IMR-90 (cell line): Measurements from ENCODE around the gene FBXO41. TPM values are rescaled to one million over a fixed set of nuclear protein-coding genes. Genes with fewer than 3 reads are reported as not detected.

Experiments used
- ATAC-seq: fragments of 200-7000 bp; cut with Tn5 transposase; 2 replicates; pipeline ENCODE4 v1.9.1; 2020; ENCODE audit warnings: low read depth, mild to moderate bottlenecking, moderate library complexity
- BruUV-seq: library from RNA; stranded (reverse); fragments of 400-500 nt; replicated peaks from 2 replicates; lab custom pipeline; 2021; lab: Mats Ljungman, UMichigan
- CTCF ChIA-PET: fragments of 300-600 bp; formaldehyde crosslinking; extraction: SDS; loops from one replicate; lab custom pipeline; 2021; ENCODE audit warnings: antibody characterized with exemption; lab: Yijun Ruan, JAX
- POLR2A ChIA-PET: fragments of 300-600 bp; sonication (Branson Sonifier 250); formaldehyde crosslinking; loops from one replicate; lab custom pipeline; 2022; ENCODE audit warnings: antibody characterized with exemption; ENCODE audit not compliant: unreplicated experiment; lab: Charles Lee
- DNase-seq: peaks from one replicate; pipeline ENCODE4 v3.0.0; 2013
- H2AFZ ChIP-seq: replicated peaks from 2 replicates; pipeline ENCODE3; 2013; ENCODE audit warnings: low read length, mild to moderate bottlenecking; ENCODE audit not compliant: poor library complexity
- H2AK5ac ChIP-seq: 2 replicates; pipeline ENCODE4 v1.6.1; 2013; ENCODE audit warnings: low read depth, low read length, inconsistent platforms
- H2AK9ac ChIP-seq: replicated peaks from 2 replicates; pipeline ENCODE3; 2013; ENCODE audit warnings: mild to moderate bottlenecking, low read depth, low read length, moderate library complexity; ENCODE audit not compliant: poor library complexity
- H2BK120ac ChIP-seq: 2 replicates; pipeline ENCODE4 v1.6.1; 2013; ENCODE audit warnings: low read depth, low read length, inconsistent platforms
- H2BK15ac ChIP-seq: 3 replicates; pipeline ENCODE4 v1.6.1; 2013; ENCODE audit warnings: low read depth, low read length, inconsistent platforms
- H2BK20ac ChIP-seq: 2 replicates; pipeline ENCODE4 v1.6.1; 2013; ENCODE audit warnings: low read depth, mild to moderate bottlenecking, inconsistent platforms, low read length, moderate library complexity
- H2BK5ac ChIP-seq: 2 replicates; pipeline ENCODE4 v1.6.1; 2013; ENCODE audit warnings: mild to moderate bottlenecking, low read depth, low read length, inconsistent platforms; ENCODE audit not compliant: poor library complexity, severe bottlenecking
- H3K14ac ChIP-seq: replicated peaks from 2 replicates; pipeline ENCODE4 v1.6.1; 2013; ENCODE audit warnings: low read depth, low read length, inconsistent platforms
- H3K18ac ChIP-seq: 2 replicates; pipeline ENCODE4 v1.6.1; 2013; ENCODE audit warnings: low read depth, low read length, control low read depth
- H3K23ac ChIP-seq: 2 replicates; pipeline ENCODE4 v1.6.1; 2013; ENCODE audit warnings: low read depth, low read length, inconsistent platforms
- H3K27ac ChIP-seq: 2 replicates; pipeline ENCODE4 v1.5.1; 2013; ENCODE audit warnings: mild to moderate bottlenecking, control low read depth, low read length; ENCODE audit not compliant: insufficient read depth
- H3K27me3 ChIP-seq: 2 replicates; pipeline ENCODE4 v1.6.1; 2013; ENCODE audit warnings: low read length; ENCODE audit not compliant: control insufficient read depth, insufficient read depth
- H3K36me3 ChIP-seq: 2 replicates; pipeline ENCODE4 v1.6.1; 2013; ENCODE audit warnings: low read length, mixed read lengths; ENCODE audit not compliant: control insufficient read depth, insufficient read depth
- H3K4ac ChIP-seq: 2 replicates; pipeline ENCODE4 v1.6.1; 2013; ENCODE audit warnings: low read depth, low read length, inconsistent platforms
- H3K4me1 ChIP-seq: 2 replicates; pipeline ENCODE4 v1.6.1; 2013; ENCODE audit warnings: low read length, mixed read lengths; ENCODE audit not compliant: control insufficient read depth, insufficient read depth
- H3K4me2 ChIP-seq: 2 replicates; pipeline ENCODE4 v1.6.1; 2013; ENCODE audit warnings: low read depth, mild to moderate bottlenecking, control low read depth, low read length, moderate library complexity
- H3K4me3 ChIP-seq: 2 replicates; pipeline ENCODE4 v1.5.1; 2013; ENCODE audit warnings: low read depth, mild to moderate bottlenecking, control low read depth, low read length, moderate library complexity; ENCODE audit not compliant: insufficient read depth
- H3K56ac ChIP-seq: 2 replicates; pipeline ENCODE4 v1.6.1; 2013; ENCODE audit warnings: low read length, inconsistent platforms; ENCODE audit not compliant: insufficient read depth; ENCODE audit errors: extremely low read depth
- H3K79me1 ChIP-seq, 2 experiments: 2 replicates each; pipeline ENCODE4 v1.6.1; 2013; ENCODE audit warnings: low read length in 2 of 2, inconsistent platforms in 1 of 2, low read depth in 1 of 2
- H3K9ac ChIP-seq: 2 replicates; pipeline ENCODE4 v1.6.1; 2013; ENCODE audit warnings: low read depth, low read length, control low read depth
- H3K9me1 ChIP-seq: 2 replicates; pipeline ENCODE4 v1.6.1; 2013; ENCODE audit warnings: low read length, inconsistent platforms; ENCODE audit not compliant: insufficient read depth
- H3K9me3 ChIP-seq: 2 replicates; pipeline ENCODE4 v1.6.1; 2013; ENCODE audit warnings: low read length; ENCODE audit not compliant: control insufficient read depth, insufficient read depth
- H4K20me1 ChIP-seq: 2 replicates; pipeline ENCODE4 v1.6.1; 2013; ENCODE audit warnings: low read length, inconsistent platforms; ENCODE audit not compliant: insufficient read depth
- H4K5ac ChIP-seq: 2 replicates; pipeline ENCODE4 v1.6.1; 2013; ENCODE audit warnings: mild to moderate bottlenecking, low read depth, low read length, control low read depth
- H4K8ac ChIP-seq, 2 experiments: 2 replicates each; pipeline ENCODE4 v1.6.1; 2013; ENCODE audit warnings: low read depth in 2 of 2, low read length in 2 of 2, control low read depth in 1 of 2, inconsistent platforms in 1 of 2
- H4K91ac ChIP-seq: 2 replicates; pipeline ENCODE4 v1.6.1; 2013; ENCODE audit warnings: low read depth, low read length, inconsistent platforms; ENCODE audit not compliant: insufficient read depth
- BHLHE40 ChIP-seq: fragments of 150-350 bp; IDR thresholded peaks from 2 replicates; pipeline ENCODE4 v1.6.1; 2016; ENCODE audit warnings: mild to moderate bottlenecking, low read depth, low read length
- CEBPB ChIP-seq: IDR thresholded peaks from 2 replicates; pipeline ENCODE4 v1.6.1; 2012; ENCODE audit warnings: low read depth, low read length, improper control_type of control experiment
- CHD1 ChIP-seq: IDR thresholded peaks from 2 replicates; pipeline ENCODE4 v1.6.1; 2012; ENCODE audit warnings: low read depth, low read length, improper control_type of control experiment
- FOS ChIP-seq: fragments of 150-350 bp; IDR thresholded peaks from 2 replicates; pipeline ENCODE4 v1.6.1; 2016; ENCODE audit warnings: low read depth, low read length
- MAFK ChIP-seq: IDR thresholded peaks from 2 replicates; pipeline ENCODE4 v1.6.1; 2012; ENCODE audit warnings: low read depth, low read length, improper control_type of control experiment
- MAZ ChIP-seq: IDR thresholded peaks from 2 replicates; pipeline ENCODE4 v1.6.1; 2012; ENCODE audit warnings: low read depth, mild to moderate bottlenecking, low read length, improper control_type of control experiment, moderate library complexity, borderline replicate concordance
- MXI1 ChIP-seq: IDR thresholded peaks from 2 replicates; pipeline ENCODE4 v1.6.1; 2012; ENCODE audit warnings: low read depth, mild to moderate bottlenecking, low read length, moderate library complexity, borderline replicate concordance
- NFE2L2 ChIP-seq: fragments of 150-350 bp; IDR thresholded peaks from 2 replicates; pipeline ENCODE4 v1.6.1; 2016; ENCODE audit warnings: low read depth, mild to moderate bottlenecking, low read length
- POLR2A ChIP-seq: IDR thresholded peaks from 2 replicates; pipeline ENCODE4 v1.6.1; 2012; ENCODE audit warnings: mild to moderate bottlenecking, low read depth, low read length
- RAD21 ChIP-seq: IDR thresholded peaks from 2 replicates; pipeline ENCODE4 v1.6.1; 2012; ENCODE audit warnings: low read length, improper control_type of control experiment
- RCOR1 ChIP-seq: IDR thresholded peaks from 2 replicates; pipeline ENCODE4 v1.6.1; 2012; ENCODE audit warnings: mild to moderate bottlenecking, low read length, improper control_type of control experiment; ENCODE audit not compliant: insufficient replicate concordance
- RFX5 ChIP-seq: IDR thresholded peaks from 2 replicates; pipeline ENCODE4 v1.8.0; 2012; ENCODE audit warnings: low read depth, mild to moderate bottlenecking, low read length, moderate library complexity
- SMC3 ChIP-seq: fragments of 150-350 bp; IDR thresholded peaks from 2 replicates; pipeline ENCODE4 v1.6.1; 2016; ENCODE audit warnings: low read depth, mild to moderate bottlenecking, antibody characterized with exemption, low read length, moderate library complexity
- WGBS, 2 experiments: methylation state at CpG; one replicate each; pipeline versions ENCODE4 v1.1.5 to v1.1.7; 2013; ENCODE audit warnings: missing lambda C conversion rate in 2 of 2; ENCODE audit not compliant: insufficient read length in 1 of 2; ENCODE audit errors: extremely low coverage in 2 of 2; 5-methylcytosine and 5-hydroxymethylcytosine counted together
- dilution Hi-C: fragments of 300-500 bp; cut with HindIII; formaldehyde crosslinking; loops from one replicate; pipeline ENCODE4 v1.14.3; 2018; ENCODE audit warnings: low sequenced_read_pairs; ENCODE audit not compliant: unreplicated experiment
- in situ Hi-C: fragments of 300-500 bp; cut with MboI; formaldehyde crosslinking; loops from 3 replicates; pipeline ENCODE4 v1.14.3; 2019; ENCODE audit warnings: low sequenced_read_pairs, inconsistent platforms, mixed read lengths
- intact Hi-C: fragments of 100-400 bp; cut with micrococcal nuclease; formaldehyde crosslinking; loops from 2 replicates; pipeline ENCODE4 v1.10.0; 2022
- polyA plus RNA-seq, 3 experiments: library from polyadenylated mRNA; depleted of rRNA; stranded (reverse); fragments of >200 nt; gene quantifications; 2 replicates each; pipeline ENCODE4 v1.2.3, GENCODE V29; 2012; ENCODE audit warnings: low replicate concordance in 1 of 3
- total RNA-seq: library from RNA; depleted of rRNA; stranded (reverse); fragments of >200 nt; gene quantifications from 2 replicates; pipeline ENCODE4 v1.2.3, GENCODE V29; 2012
- TF ChIP-seq, protein P1 (sequence below): conservative IDR thresholded peaks from 2 replicates; pipeline ENCODE4 v1.5.1; 2012; ENCODE audit warnings: mild to moderate bottlenecking, low read depth, low read length, improper control_type of control experiment
- TF ChIP-seq, protein P2 (sequence below): fragments of 150-350 bp; IDR thresholded peaks from 2 replicates; pipeline ENCODE4 v1.6.1; 2016; ENCODE audit warnings: low read depth, mild to moderate bottlenecking, low read length, moderate library complexity, borderline replicate concordance
- TF ChIP-seq, protein P3 (sequence below): fragments of 150-350 bp; IDR thresholded peaks from 2 replicates; pipeline ENCODE4 v1.6.1; 2017; ENCODE audit warnings: mild to moderate bottlenecking, antibody characterized with exemption, low read length, low read depth

FBXO41 gene
- total and polyA plus RNA-seq, 2 of the 4 experiments (the other 2 are of a cell fraction) = 0.54 to 3.7 TPM

DNA sequence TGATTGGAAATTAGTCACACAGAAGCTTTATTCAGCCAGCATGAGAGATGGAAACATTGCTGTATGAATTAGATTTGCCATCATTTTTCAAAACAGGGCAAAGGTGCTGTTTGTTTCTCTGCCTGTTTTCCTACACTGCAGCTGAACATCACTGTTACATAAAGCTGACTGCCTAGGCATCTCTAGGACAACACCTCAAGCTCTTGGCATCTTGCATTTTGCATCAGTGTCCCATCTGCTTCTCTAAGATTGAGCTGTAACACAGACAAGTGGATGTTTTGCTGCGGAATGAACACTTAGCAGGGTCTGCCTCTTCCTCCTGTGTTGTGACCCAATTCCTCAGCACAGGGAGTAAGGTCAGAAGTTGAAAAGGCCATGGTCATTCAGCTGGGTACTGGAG lies 45.3 kb downstream of the FBXO41 start:
- H3K9me1 ChIP-seq = peaks cover 10% of the 10 kb centered on the region
- TF ChIP-seq, protein P1, sequence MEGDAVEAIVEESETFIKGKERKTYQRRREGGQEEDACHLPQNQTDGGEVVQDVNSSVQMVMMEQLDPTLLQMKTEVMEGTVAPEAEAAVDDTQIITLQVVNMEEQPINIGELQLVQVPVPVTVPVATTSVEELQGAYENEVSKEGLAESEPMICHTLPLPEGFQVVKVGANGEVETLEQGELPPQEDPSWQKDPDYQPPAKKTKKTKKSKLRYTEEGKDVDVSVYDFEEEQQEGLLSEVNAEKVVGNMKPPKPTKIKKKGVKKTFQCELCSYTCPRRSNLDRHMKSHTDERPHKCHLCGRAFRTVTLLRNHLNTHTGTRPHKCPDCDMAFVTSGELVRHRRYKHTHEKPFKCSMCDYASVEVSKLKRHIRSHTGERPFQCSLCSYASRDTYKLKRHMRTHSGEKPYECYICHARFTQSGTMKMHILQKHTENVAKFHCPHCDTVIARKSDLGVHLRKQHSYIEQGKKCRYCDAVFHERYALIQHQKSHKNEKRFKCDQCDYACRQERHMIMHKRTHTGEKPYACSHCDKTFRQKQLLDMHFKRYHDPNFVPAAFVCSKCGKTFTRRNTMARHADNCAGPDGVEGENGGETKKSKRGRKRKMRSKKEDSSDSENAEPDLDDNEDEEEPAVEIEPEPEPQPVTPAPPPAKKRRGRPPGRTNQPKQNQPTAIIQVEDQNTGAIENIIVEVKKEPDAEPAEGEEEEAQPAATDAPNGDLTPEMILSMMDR = no peak
- TF ChIP-seq, protein P2, sequence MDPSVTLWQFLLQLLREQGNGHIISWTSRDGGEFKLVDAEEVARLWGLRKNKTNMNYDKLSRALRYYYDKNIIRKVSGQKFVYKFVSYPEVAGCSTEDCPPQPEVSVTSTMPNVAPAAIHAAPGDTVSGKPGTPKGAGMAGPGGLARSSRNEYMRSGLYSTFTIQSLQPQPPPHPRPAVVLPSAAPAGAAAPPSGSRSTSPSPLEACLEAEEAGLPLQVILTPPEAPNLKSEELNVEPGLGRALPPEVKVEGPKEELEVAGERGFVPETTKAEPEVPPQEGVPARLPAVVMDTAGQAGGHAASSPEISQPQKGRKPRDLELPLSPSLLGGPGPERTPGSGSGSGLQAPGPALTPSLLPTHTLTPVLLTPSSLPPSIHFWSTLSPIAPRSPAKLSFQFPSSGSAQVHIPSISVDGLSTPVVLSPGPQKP = no peak
- TF ChIP-seq POLR2A (no peak), RFX5 (no peak), BHLHE40 (no peak), CHD1 (no peak), MAFK (no peak), NFE2L2 (no peak), RAD21 (no peak), RCOR1 (no peak), MAZ (no peak), FOS (no peak), MXI1 (no peak), CEBPB (no peak), SMC3 (no peak)
- TF ChIP-seq, protein P3, sequence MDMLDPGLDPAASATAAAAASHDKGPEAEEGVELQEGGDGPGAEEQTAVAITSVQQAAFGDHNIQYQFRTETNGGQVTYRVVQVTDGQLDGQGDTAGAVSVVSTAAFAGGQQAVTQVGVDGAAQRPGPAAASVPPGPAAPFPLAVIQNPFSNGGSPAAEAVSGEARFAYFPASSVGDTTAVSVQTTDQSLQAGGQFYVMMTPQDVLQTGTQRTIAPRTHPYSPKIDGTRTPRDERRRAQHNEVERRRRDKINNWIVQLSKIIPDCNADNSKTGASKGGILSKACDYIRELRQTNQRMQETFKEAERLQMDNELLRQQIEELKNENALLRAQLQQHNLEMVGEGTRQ = no peak
- dilution Hi-C loops = no loop called here
- no peak overlapping the region for H3K18ac ChIP-seq
- intact Hi-C loops = no loop called here
- no peak overlapping the region for H3K56ac ChIP-seq
- H3K4me3 ChIP-seq = no peak overlapping the region
- DNase-seq (no peak), ATAC-seq (no peak)
- no TSS peak for BruUV-seq
- peaks cover 27 to 70% of the 10 kb centered on the region in 2 experiments for H3K79me1 ChIP-seq
- H4K5ac ChIP-seq = no peak overlapping the region
- POLR2A ChIA-PET = no interaction called here
- H2AFZ ChIP-seq = no peak overlapping the region
- H3K4me2 ChIP-seq = no peak overlapping the region
- H2AK5ac ChIP-seq = no peak overlapping the region
- CTCF ChIA-PET = no interaction called here
- no peak overlapping the region for H2AK9ac ChIP-seq
- H2BK5ac ChIP-seq = no peak overlapping the region
- no peak overlapping the region for H3K4ac ChIP-seq
- H3K4me1 ChIP-seq = peaks cover 3% of the 10 kb centered on the region
- H3K9ac ChIP-seq = no peak overlapping the region
- 100% methylated on average over 1 of the region's 1 CpG; no CpG with 5 or more reads in 1 of the 2 experiments for WGBS, 2 experiments
- H3K14ac ChIP-seq = no peak overlapping the region
- peaks cover 25% of the 10 kb centered on the region for H3K36me3 ChIP-seq
- no peak overlapping the region for H4K91ac ChIP-seq
- H3K9me3 ChIP-seq = no peaks in the 10 kb centered on the region
- no peak overlapping the region for H3K23ac ChIP-seq
- H2BK15ac ChIP-seq = no peak overlapping the region
- H2BK120ac ChIP-seq = no peak overlapping the region
- peaks cover 74% of the 10 kb centered on the region for H4K20me1 ChIP-seq
- no peak overlapping the region for H2BK20ac ChIP-seq
- in situ Hi-C loops = no loop called here
- no peaks in the 10 kb centered on the region for H3K27me3 ChIP-seq
- H4K8ac ChIP-seq = no peak overlapping the region
- H3K27ac ChIP-seq = no peak overlapping the region
